ENCODE data around the gene CACNA1S.

CACNA1S gene

GRCh38 chr1:201025571-201026002 is 86.6 kb downstream of the CACNA1S start:
- no peak for DNase-seq

- DNase-seq = no peak
Observed at GRCh38 chr1:201024625-201024998, 87.6 kb downstream of the CACNA1S start.

- DNase-seq = no peak
Observed at GRCh38 chr1:201023920-201024624, 88.2 kb downstream of the CACNA1S start.

- DNase-seq = peak; percentile 84
Observed at GRCh38 chr1:201023517-201023902, 88.7 kb downstream of the CACNA1S start, which contains the start of gene KIF21B. TSS of gene KIF21B (minus strand) at chr1:201023714. CDS start at chr1:201023383, 331 bp downstream.

GRCh38 chr1:201022820-201023516 is 89.3 kb downstream of the CACNA1S start:
- no peak for DNase-seq

DNA sequence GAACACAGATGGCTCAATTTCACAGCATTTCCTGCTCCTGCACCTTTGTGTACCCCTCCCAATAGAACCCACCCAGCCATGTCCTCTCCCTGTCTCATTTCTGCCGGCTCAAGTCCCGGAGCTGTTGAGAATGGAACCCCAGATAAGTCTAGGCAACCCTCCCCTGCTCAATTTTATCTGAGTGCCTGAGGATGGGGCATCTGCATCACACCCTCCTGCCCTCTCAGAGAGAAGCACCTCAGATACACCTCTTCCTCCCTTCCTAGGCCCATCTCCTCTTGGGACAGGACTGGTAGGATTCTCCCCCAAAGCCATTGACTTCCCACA is 89.8 kb downstream of the CACNA1S start:
- DNase-seq = no peak

DNA sequence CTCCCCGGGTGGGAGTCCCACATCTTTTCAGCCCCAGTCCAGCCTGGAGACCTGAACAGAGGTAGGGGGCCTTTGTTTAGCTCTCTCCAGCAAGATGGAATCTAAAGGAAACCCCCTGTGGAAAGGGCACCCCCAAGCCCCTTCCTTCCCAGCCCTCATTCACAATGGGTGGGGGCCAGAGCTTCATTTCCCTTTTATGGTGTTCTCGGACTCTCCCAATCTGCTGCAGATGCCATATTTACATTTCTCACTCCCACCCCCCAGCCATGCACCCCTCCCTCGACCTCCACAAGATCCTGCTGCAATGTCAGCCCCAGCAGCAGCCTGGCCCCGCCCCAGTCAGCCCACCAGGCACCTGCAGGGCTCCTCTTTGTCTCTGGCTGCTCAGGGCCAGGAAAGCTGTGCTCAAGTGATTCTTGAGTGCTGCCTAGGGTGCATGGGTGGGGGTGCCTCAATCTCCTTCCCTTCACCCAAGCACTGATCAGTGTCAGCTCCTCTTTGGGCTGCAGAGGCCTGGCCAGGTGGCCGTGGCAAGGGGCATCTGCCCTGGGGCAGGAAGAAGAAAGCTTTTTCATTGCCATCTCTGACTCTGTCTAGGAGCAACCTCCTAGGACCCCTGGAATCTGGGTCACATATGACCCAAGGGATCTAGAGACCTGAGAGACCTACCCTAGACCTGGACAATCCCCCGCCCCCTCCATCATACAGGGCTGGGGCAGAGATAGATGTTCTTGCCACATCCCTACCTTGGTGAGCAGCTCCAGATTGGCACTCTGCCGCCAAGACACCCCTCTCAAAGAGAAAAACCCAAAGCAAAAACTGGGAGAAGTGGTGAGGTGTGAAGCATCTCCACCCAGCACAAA is 90.4 kb downstream of the CACNA1S start:
- DNase-seq = no peak

GRCh38 chr1:201020721-201021629 is 91.3 kb downstream of the CACNA1S start:
- no peak for DNase-seq

- DNase-seq = no peak
Observed at GRCh38 chr1:201020040-201020591, 92.1 kb downstream of the CACNA1S start.

DNA sequence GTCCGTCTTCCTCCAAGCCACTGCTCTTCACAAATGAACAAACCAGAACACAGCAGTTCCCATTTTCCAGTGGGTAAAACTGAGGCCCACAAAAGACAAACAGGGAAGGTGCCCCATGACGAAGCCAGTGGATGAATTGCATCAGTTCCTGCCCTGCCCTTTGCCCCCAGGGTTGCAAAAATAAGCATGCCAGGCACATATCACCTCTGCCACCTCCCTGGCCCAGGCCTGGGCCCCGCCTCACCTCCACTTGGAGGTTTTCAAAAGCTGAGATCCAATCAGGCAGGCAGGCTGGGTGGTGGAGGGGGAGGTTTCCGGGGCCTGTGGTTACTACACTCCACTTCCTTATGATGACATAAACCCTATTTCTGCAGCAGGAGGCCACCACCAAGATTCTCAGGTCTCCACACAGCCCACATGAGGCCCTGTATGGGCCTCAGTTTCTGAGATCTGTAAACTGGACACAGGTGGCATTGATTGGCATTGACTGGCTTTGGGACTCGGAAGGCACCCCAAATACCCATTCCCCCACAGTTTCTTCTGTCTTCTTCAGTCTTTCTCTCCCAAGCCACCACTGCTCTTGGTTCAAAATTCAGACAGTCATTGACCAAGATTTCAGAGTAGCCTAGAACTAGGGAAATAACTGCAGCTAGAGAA is 92.8 kb downstream of the CACNA1S start:
- DNase-seq = no peak

- no peak for DNase-seq
Observed at GRCh38 chr1:201017828-201018163, 94.4 kb downstream of the CACNA1S start.

GRCh38 chr1:201016943-201017827 is 95.0 kb downstream of the CACNA1S start:
- DNase-seq = no peak

DNA sequence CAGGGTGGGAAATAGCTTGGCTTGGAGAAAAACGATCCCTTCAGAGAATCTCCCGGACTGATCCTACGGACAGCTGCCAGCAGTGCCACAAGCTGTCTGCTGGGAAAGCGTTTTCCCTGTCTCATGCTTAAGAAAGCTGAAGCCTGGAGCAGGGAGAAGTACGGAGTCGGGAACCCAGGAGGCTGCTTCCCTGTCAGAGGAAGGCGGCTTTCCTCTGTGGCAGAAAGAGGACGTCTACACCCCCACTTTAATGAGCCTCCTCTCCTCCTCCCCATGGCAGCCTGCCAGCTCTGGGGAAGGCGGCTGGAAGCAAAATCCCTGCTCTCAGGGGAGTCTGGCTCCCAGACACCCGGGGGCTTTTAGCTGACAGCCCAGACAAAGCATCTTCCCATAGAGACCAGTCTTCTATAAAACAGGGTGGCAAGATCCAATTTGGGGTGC is 96.0 kb downstream of the CACNA1S start:
- DNase-seq = peak; percentile 62

- no peak for DNase-seq
Observed at GRCh38 chr1:201015551-201016091, 96.6 kb downstream of the CACNA1S start.

DNA sequence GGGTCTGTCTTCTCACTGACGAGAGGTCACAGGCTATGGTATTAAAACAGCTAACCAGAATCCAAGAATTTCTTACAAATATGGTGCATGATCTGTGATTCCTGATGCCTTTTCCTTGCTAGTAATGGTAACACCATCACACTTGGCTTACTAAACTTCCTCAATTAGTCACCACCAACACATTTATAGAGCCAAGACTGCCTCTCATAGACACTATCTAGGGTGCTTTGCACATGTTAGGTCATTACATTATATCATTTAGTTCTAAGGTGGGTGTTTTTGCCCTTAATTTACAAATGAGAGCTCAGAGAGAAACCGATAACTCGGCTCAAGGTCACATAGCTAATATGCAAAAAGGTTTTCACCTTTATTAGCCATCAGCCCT is 97.4 kb downstream of the CACNA1S start:
- no peak for DNase-seq

DNA sequence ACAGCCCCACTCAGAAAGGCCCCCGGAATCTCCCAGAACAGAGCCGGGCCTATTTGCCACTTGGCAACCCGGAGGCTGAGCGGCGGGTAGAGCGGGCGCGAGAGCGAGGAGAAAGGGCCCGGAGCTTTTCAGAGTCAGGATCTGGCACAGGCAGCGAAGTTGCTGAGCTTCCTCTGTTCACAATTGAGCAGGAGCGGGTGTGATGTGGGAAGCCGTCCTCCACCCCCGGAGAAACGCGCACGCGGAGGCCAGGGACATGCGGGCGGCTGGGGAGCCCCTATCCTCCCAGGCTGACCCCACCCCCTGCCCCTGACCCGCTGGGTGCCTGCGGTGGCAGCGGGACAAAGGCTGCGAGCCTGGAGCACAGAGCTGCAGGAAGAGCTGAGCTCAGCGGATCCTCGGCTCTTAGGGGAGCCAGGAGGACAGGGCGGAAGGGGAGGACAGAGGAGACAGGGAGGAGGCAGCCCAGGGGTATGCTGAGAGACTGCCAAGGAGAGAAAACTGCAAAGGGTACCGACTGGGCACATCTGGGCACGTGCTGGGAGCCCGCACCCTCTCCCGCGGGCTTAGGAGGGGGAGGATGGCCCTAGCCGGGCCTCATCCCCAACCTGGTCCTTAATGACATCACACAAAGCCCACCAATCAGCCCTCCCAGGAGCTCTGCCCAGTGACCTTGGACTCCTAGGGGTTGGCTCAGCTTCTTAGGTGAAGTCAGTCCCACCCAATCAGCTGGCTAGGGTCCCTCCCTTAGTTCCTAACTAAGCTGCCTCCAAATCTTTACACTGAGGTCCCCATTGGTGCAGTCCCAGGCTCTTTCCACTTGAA is 98.0 kb downstream of the CACNA1S start:
- DNase-seq = no peak

DNA sequence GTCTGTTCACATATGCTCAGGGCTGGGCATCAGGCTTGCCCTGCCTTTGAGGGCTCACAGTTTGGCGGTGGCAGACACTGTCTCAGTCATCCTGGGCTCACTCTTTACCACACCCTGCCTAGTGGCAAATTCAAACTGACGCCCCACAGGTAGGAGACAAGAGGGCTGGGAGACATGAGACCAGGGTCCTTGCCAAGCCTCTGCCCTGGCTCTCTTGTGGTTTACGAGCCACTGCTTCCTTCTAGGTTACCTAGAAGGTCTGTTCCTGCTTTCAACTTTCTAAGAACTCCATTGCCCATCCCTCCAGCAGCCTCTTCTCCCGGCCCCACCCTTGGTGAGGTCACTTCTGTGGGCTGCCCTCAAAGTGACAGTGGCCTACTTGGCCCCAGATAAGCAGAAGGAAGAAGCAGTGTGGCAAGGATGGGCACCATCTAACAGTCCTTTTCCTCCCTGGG is 99.2 kb downstream of the CACNA1S start:
- DNase-seq = no peak

DNA sequence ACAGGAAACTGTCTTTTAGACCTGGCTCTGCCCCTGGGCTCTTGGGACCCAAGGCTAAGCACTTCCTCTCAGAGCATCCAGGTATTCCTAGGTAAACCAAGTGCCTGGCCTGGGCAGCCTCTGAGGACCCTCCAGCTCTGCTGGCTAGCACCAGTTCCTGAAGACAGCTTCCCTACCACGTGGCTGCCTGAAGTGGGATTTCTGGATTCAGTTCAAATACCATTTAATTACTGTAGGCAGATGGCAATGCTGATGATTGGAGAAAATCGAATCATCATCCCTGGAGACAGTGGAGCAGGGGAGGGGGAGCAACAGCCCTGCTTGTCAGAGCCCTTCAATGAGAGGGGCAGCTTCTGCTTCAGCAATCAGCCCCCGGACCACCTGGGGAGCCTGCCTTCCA is 100.6 kb downstream of the CACNA1S start:
- no peak for DNase-seq

DNA sequence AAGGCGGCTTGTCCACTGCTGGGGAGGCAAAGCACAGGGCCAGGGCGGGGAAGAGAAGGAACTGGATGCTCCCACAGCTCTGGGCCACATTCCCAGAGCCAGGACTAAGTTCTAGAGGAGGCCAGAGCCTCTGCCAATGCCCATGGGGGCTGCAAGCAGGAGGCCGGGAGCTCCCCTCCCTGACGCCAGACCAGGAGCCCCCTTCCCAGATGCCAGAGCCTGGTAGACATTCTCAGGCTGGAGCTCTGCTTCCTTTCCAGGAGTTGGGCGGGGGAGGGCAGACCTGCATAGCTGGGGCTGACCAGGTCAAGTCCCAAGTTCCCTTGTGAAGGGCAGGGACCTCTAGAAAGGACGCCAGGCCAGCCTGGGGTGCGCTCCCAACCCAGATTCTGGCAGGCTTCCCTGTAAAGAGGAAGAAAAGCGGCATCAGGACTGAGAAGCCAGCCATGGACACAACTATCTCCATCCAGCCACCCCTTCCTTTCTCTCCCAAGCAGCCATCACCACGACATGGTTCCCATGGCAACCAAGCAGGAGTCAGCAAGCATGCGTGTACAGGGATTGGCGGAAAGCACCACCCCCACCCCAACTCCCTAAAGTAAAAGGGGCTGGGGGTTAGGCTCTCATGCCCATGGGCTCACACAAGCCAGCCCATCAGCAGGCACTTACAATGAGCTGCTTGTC is 102.1 kb downstream of the CACNA1S start:
- DNase-seq = no peak
